OCI-M1 (cell line): ENCODE data around the gene UBE2M.
"Not testable (repeated sequence)": the region's sequence is repeated elsewhere in the genome, so short reads cannot be mapped to it uniquely, and the experiment has no call there.

Experiments
- DNase-seq: peaks from one replicate; lab custom pipeline; 2025; lab: John Stamatoyannopoulos, UW

UBE2M gene

GRCh38 chr19:58539169-58539559, 19.2 kb downstream of the UBE2M start:
- not testable (repeated sequence) for DNase-seq

GRCh38 chr19:58538257-58539168, 19.9 kb downstream of the UBE2M start:
- no peak for DNase-seq

DNA sequence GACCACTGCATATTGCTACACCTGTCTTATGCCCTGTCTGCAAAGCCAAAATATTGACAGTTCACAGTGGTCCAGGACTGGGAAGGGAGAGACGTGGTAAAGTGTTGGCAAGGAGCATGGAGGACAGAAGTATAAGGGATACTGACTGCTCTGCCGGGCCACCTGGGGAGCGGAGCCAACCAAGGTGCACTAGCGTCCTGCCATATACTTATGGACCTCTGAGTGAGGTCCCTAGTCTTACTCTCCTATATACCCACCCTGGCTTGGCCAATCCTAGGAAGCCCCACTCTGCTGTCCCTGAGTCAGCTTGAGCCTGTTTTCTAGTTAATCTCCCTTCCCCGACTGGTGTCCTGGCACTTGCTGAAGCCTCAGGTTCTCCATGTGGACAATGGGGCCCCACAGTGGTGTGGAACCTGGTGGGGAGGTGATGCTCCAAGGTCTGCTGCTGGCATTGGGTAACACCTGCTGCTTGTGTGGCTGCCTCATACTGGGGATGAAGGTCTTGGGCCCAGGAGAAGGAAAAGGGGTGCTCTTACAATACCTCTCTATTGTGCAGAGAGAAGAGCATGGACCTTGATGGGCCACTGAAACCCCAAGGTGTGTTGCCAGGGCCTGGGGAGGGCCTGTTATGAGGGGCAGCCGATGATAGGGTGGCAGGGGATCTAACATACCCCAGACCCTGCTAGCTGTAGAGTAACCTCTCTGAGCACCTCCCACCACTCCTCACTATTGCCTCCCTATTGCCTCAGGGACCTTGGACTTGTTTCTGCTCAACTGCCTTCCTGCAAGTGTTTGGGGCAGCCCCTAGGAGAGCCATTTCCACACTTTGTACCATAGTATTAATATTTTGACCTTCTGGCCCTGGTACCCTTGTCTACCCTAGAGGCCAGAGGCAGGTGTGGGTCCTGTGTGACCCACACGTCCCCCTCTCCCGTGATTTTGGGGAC, 21.3 kb downstream of the UBE2M start:
- peak; percentile 18 for DNase-seq

DNA sequence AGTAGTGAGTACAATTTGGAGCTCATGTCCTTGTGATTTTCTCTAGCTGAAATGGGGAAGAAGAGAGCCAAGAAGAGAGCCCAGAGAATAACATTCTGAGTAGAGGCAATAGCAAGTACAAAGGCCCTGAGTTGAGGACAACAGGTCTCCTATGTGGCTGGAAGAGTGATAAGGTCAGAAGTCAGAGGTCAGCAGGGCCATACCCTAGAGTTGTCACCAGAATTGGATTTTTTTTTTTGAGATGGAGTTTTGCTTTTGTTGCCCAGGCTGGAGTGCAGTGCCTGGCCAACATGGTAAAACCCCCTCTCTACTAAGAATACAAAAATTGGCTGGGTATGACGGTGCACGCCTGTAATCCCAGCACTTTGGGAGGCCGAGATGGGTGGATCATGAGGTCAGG, 22.6 kb downstream of the UBE2M start:
- no peak for DNase-seq

DNA sequence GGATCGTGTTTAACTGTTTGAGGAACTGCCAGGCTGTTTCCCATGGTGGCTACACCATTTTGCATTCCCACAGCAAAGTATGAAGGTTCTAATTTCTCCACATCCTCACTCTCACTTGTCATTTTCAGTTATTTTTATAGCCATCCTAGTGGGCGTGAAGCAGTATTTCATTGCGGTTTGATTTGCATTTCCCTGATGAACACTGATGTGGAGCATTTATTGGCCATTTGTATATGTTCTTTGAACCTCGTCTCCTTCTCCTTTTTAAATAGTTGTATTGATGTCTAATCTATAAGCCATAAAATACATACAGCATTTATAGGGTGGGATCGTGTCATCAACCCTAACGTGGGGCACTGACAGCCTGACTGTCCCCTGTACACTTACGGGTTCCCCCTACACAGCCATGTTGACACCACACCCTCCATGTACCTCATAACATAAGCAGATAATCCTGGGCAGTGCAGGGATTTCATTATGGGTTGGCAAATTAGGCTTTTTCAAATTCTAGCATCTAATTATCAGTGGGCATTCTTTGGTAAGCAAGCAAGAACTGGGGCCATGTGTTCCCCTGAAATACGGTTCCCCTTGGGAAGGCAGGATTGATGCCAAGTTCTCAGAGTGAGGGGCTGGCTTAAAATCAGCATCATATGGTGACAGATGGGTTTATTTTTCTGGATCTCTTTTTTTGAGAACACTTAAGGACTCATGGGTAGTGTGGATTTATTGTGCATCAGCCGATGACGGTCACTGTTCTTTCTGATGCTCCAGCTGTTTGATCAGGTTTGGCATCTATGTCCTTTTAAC, 27.2 kb downstream of the UBE2M start:
- no peak for DNase-seq

DNA sequence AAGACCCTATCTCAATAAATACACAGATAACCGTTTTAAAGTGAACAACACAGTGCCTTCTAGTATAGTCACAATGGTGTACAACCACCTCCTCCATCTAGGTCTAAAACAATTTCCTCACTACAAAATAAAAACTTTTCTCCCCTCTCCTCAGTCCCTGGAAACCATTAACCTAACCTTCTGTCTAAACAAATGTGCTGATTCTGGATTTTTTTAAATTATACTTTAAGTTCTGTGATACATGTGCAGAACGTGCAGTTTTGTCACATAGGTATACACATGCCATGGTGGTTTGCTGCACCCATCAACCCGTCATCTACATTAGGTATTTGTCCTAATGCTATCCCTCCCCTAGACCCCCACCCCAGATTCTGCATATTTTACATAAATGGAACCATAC, 29.0 kb downstream of the UBE2M start:
- DNase-seq: no peak

GRCh38 chr19:58522709-58523108, 35.7 kb downstream of the UBE2M start:
- DNase-seq: no peak

DNA sequence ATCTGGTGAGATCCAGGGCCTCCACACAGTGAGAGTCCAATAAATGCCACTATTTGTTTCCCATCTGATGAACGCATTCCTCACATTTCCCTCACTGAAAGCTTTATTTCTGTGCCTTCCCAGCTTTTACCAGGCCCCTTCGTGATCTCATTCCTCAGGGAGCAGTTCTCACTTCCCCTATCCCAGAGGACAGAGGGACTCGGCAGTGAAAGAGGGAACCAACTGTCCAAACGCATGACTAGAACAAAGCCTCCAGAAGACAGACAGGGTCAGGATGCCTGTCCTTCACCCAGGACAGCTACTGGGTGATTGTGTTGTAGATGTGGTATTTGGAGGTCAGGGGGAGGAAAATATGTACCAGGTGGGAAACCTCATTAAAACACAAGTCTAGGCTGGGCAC, 36.8 kb downstream of the UBE2M start:
- DNase-seq: no peak

GRCh38 chr19:58520257-58520599, 38.2 kb downstream of the UBE2M start:
- DNase-seq: no peak

- DNase-seq: peak; percentile 99
Measured at GRCh38 chr19:58519355-58520256, 38.8 kb downstream of the UBE2M start, which contains the start of gene ZBTB45. TSS of gene ZBTB45 (minus strand) at chr19:58519810. CDS start at chr19:58517673, 2,137 bp downstream.

GRCh38 chr19:58519087-58519354, 39.4 kb downstream of the UBE2M start:
- DNase-seq: peak; percentile 89

- peak; percentile 61 for DNase-seq
Measured at GRCh38 chr19:58518256-58519086, 39.9 kb downstream of the UBE2M start.

GRCh38 chr19:58516964-58517833, 41.2 kb downstream of the UBE2M start:
- no peak for DNase-seq

DNA sequence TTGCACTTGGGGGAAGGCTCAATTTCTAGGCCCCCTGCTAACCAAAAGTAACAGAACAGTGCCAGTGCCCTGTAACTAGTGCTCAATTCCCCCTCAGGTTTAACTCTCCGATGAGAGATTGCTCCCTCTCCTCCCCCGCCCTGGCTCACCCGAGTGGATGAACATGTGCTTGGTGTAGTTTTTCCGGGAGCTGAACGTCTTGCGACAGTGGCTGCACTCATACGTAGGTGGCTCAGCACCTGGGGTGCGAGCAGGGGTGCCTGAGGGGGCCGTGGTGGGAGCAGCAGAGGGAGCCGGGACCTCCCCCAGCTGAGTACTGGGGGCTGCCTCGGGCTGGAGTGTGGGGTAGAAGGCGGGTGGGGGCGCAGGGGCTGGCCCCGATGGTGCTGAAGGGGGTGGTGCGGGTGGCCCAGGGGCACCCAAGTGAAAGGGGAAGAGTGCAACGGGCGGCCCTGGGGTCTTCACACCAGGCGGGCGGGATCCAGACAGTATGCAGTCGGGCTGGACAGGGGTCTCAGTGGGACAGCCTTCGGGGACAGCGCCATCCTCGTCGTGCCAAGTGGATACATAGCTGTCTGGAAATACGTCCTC, 42.1 kb downstream of the UBE2M start:
- DNase-seq: no peak

- DNase-seq: no peak
Measured at GRCh38 chr19:58515259-58515658, 43.2 kb downstream of the UBE2M start.

DNA sequence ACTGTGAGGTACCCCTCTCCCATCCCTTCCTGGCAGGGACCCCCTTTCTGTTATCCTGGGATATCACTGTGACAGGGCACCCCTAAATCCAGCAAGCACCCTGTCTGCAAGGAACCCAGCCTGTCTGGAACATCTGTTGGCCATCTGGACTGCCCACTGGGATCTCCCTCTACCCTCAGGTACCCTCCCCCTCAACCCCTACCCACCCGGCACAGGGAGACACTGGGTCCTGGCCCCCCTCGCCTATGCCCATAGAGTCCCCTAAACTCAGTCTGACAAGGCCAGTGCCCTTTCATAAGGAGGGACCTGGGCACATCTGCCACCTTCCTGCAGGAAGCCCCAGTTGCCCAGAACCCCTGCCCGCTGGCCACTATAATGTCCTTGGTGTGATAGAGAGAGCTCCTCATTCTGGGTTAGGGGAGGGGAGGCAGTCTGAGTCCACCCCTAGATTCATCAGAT, 43.8 kb downstream of the UBE2M start:
- DNase-seq: peak; percentile 37

DNA sequence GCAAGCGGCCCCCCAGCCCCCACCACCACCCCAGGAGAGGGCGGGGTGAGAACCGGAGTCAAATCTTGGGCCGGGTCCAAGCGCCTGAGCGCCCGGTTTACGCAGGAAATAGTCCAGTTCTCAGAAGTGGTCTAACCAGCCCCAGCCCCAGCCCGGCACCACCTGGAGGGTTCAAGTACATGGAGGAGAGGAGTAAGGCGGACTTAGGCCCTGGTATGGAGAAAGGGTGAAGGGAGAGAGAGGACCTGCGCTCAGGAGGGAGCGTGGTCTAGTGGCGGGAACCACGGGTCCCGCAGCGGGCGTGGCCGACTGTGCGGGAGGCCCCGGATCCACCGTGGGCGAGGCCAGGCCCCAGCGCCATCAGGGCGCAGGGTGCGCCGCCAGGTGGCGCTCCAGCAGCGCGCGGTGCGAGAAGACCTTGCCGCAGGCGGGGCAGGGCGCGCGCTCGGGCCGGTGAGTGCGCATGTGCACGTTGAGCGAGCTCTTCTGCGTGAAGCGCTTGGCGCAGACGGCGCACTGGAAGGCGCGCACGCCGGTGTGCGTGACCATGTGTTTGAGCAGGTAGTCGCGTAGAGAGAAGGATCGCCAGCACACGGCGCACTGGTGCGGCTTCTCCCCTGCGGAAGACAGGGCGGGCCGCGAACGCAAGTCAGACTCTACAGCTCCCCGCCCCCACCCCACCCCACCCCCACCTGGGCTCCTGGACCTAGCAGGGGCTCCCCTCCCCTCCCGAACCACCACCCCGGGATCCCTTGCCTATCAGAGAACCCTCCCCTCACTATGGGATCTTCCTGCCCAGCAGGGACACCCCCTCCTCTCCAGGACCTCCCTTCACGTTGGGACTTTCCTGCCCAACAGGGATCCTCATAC, 44.5 kb downstream of the UBE2M start:
- peak; percentile 99 for DNase-seq

DNA sequence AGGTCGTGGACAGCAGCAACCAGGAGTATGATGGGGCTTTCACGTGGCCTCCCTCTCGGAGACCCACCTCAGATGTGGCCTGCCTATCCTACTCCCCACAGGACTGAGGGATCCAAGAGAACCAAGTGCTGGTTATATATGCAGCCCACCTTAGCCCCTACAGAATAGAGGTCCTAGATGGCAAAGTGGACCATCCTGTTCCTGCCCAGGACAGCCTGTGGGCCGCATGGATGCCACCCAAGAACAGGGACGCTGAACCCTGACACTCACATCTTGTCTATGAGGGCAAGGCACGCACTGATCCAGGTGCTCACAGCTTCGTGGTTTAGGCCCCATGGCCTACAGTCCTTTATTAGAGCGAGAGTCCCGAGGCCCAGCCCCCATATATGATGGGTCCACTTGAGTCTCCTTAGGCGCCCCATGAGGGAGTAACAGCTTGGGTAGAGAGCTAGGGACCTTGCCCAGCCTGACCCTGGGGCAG, 45.2 kb downstream of the UBE2M start:
- no peak for DNase-seq
